Measurements from ENCODE around the gene RRP8. TPM values are rescaled to one million over a fixed set of nuclear protein-coding genes. Genes with fewer than 3 reads are reported as not detected.

Gene RRP8
- total and polyA plus RNA-seq, 2 of the 8 experiments (the other 6 are each of a cell fraction or from before 2014, with no cell fraction given) = 4.2 to 14.9 TPM

- TF ChIP-seq, protein P1, sequence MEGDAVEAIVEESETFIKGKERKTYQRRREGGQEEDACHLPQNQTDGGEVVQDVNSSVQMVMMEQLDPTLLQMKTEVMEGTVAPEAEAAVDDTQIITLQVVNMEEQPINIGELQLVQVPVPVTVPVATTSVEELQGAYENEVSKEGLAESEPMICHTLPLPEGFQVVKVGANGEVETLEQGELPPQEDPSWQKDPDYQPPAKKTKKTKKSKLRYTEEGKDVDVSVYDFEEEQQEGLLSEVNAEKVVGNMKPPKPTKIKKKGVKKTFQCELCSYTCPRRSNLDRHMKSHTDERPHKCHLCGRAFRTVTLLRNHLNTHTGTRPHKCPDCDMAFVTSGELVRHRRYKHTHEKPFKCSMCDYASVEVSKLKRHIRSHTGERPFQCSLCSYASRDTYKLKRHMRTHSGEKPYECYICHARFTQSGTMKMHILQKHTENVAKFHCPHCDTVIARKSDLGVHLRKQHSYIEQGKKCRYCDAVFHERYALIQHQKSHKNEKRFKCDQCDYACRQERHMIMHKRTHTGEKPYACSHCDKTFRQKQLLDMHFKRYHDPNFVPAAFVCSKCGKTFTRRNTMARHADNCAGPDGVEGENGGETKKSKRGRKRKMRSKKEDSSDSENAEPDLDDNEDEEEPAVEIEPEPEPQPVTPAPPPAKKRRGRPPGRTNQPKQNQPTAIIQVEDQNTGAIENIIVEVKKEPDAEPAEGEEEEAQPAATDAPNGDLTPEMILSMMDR (IDR thresholded peaks at IDR 0.05; ENCODE audit: control extremely low read depth in 1 of 3, insufficient read depth in 1 of 3, low read depth in 1 of 3, low read length in 3 of 3) = no peak
- TF ChIP-seq BCL11A (IDR thresholded peaks at IDR 0.05; ENCODE audit: low read depth in 2 of 2, low read length in 2 of 2) (no peak), GTF2F1 (IDR thresholded peaks at IDR 0.05; ENCODE audit: borderline replicate concordance, low read depth, low read length) (no peak), CEBPB (IDR thresholded peaks at IDR 0.05; ENCODE audit: low read depth, low read length) (no peak), TAF7 (optimal IDR thresholded peaks at IDR 0.05; ENCODE audit: borderline replicate concordance, low read depth, low read length) (no peak), JUND (IDR thresholded peaks at IDR 0.05; ENCODE audit: low read length) (no peak)
Observed at GRCh38 chr11:6546735-6547134, 56.7 kb downstream of the RRP8 start (continued).
